ENCODE data around the gene GLIS2. TPM values are rescaled to one million over a fixed set of nuclear protein-coding genes. Genes with fewer than 3 reads are reported as not detected.

Gene GLIS2
- total and polyA plus RNA-seq, 4 donors = 0.68 to 1.4 (median 1.1) TPM

DNA sequence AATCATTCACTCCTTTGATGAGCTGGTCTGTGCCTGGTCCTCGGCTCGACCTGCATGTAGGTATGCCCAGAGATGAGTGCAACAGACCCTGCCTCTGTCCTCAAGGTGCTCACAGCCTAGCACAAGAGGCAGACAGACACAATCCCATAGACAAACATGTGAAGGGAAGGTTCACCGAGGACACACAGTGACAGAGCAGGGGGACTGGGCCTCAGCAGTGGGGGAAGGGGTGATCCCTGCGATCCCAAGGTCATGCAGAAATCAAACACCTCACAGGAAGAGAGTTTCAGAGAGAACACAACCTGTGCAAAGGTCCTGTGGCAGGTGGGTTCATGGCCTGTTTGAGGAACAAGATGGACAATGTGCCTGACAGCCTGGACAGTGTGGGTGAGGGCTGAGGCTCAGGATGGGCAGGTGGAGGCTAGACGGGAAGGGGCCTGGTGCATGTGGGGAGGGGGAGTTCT lies 51.6 kb downstream of the GLIS2 start:
- H3K27me3 ChIP-seq (ENCODE audit: control insufficient read depth in 4 of 4, insufficient read depth in 4 of 4, low read length in 3 of 4) = no peaks in the 10 kb centered on the region
- H3K4me1 ChIP-seq (ENCODE audit: control insufficient read depth in 4 of 4, insufficient read depth in 4 of 4, low read length in 3 of 4) = peaks cover 5 to 23% (median 16%) of the 10 kb centered on the region in 4 donors
- WGBS = 93% methylated on average over 5 of the region's 5 CpGs
- peaks cover 0 to 4% (median 1%) of the 10 kb centered on the region in 4 donors for H3K36me3 ChIP-seq (ENCODE audit: control insufficient read depth in 4 of 4, insufficient read depth in 3 of 4, low read depth in 1 of 4, low read length in 3 of 4)
- H3K27ac ChIP-seq (ENCODE audit: low read depth in 1 of 2, low read length in 2 of 2) = no peak overlapping the region
- no peaks in the 10 kb centered on the region for H3K9me3 ChIP-seq (ENCODE audit: control insufficient read depth in 4 of 4, low read length in 3 of 4)
- no peak for DNase-seq (ENCODE audit: low spot score)
- H3K9ac ChIP-seq (ENCODE audit: low read depth in 1 of 2, low read length in 2 of 2) = no peak overlapping the region
- H3K4me3 ChIP-seq (ENCODE audit: low read depth in 1 of 3, low read length in 3 of 3) = no peak overlapping the region
- TF ChIP-seq, protein P1, sequence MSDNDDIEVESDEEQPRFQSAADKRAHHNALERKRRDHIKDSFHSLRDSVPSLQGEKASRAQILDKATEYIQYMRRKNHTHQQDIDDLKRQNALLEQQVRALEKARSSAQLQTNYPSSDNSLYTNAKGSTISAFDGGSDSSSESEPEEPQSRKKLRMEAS (IDR thresholded peaks at IDR 0.05) = no peak
- no peak for TF ChIP-seq RXRA (IDR thresholded peaks at IDR 0.05)
- TF ChIP-seq, protein P2, sequence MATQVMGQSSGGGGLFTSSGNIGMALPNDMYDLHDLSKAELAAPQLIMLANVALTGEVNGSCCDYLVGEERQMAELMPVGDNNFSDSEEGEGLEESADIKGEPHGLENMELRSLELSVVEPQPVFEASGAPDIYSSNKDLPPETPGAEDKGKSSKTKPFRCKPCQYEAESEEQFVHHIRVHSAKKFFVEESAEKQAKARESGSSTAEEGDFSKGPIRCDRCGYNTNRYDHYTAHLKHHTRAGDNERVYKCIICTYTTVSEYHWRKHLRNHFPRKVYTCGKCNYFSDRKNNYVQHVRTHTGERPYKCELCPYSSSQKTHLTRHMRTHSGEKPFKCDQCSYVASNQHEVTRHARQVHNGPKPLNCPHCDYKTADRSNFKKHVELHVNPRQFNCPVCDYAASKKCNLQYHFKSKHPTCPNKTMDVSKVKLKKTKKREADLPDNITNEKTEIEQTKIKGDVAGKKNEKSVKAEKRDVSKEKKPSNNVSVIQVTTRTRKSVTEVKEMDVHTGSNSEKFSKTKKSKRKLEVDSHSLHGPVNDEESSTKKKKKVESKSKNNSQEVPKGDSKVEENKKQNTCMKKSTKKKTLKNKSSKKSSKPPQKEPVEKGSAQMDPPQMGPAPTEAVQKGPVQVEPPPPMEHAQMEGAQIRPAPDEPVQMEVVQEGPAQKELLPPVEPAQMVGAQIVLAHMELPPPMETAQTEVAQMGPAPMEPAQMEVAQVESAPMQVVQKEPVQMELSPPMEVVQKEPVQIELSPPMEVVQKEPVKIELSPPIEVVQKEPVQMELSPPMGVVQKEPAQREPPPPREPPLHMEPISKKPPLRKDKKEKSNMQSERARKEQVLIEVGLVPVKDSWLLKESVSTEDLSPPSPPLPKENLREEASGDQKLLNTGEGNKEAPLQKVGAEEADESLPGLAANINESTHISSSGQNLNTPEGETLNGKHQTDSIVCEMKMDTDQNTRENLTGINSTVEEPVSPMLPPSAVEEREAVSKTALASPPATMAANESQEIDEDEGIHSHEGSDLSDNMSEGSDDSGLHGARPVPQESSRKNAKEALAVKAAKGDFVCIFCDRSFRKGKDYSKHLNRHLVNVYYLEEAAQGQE (IDR thresholded peaks at IDR 0.05) = no peak
- TF ChIP-seq, protein P3, sequence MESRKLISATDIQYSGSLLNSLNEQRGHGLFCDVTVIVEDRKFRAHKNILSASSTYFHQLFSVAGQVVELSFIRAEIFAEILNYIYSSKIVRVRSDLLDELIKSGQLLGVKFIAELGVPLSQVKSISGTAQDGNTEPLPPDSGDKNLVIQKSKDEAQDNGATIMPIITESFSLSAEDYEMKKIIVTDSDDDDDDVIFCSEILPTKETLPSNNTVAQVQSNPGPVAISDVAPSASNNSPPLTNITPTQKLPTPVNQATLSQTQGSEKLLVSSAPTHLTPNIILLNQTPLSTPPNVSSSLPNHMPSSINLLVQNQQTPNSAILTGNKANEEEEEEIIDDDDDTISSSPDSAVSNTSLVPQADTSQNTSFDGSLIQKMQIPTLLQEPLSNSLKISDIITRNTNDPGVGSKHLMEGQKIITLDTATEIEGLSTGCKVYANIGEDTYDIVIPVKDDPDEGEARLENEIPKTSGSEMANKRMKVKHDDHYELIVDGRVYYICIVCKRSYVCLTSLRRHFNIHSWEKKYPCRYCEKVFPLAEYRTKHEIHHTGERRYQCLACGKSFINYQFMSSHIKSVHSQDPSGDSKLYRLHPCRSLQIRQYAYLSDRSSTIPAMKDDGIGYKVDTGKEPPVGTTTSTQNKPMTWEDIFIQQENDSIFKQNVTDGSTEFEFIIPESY (IDR thresholded peaks at IDR 0.05) = no peak
- TF ChIP-seq, protein P4, sequence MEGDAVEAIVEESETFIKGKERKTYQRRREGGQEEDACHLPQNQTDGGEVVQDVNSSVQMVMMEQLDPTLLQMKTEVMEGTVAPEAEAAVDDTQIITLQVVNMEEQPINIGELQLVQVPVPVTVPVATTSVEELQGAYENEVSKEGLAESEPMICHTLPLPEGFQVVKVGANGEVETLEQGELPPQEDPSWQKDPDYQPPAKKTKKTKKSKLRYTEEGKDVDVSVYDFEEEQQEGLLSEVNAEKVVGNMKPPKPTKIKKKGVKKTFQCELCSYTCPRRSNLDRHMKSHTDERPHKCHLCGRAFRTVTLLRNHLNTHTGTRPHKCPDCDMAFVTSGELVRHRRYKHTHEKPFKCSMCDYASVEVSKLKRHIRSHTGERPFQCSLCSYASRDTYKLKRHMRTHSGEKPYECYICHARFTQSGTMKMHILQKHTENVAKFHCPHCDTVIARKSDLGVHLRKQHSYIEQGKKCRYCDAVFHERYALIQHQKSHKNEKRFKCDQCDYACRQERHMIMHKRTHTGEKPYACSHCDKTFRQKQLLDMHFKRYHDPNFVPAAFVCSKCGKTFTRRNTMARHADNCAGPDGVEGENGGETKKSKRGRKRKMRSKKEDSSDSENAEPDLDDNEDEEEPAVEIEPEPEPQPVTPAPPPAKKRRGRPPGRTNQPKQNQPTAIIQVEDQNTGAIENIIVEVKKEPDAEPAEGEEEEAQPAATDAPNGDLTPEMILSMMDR (IDR thresholded peaks at IDR 0.05; ENCODE audit: low read depth, low read length, missing input control) = no peak
- no peak for TF ChIP-seq TAF1 (conservative IDR thresholded peaks at IDR 0.05)
- TF ChIP-seq EGR1 (IDR thresholded peaks at IDR 0.05; ENCODE audit: low read depth in 2 of 2) = no peak
- TF ChIP-seq NR2F2 (IDR thresholded peaks at IDR 0.05) = no peak
- TF ChIP-seq JUND (IDR thresholded peaks at IDR 0.05) = no peak
- TF ChIP-seq YY1 (IDR thresholded peaks at IDR 0.05) = no peak
- no peak for TF ChIP-seq FOXA2 (IDR thresholded peaks at IDR 0.05)
- TF ChIP-seq, protein P5, sequence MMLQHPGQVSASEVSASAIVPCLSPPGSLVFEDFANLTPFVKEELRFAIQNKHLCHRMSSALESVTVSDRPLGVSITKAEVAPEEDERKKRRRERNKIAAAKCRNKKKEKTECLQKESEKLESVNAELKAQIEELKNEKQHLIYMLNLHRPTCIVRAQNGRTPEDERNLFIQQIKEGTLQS (IDR thresholded peaks at IDR 0.05) = no peak

DNA sequence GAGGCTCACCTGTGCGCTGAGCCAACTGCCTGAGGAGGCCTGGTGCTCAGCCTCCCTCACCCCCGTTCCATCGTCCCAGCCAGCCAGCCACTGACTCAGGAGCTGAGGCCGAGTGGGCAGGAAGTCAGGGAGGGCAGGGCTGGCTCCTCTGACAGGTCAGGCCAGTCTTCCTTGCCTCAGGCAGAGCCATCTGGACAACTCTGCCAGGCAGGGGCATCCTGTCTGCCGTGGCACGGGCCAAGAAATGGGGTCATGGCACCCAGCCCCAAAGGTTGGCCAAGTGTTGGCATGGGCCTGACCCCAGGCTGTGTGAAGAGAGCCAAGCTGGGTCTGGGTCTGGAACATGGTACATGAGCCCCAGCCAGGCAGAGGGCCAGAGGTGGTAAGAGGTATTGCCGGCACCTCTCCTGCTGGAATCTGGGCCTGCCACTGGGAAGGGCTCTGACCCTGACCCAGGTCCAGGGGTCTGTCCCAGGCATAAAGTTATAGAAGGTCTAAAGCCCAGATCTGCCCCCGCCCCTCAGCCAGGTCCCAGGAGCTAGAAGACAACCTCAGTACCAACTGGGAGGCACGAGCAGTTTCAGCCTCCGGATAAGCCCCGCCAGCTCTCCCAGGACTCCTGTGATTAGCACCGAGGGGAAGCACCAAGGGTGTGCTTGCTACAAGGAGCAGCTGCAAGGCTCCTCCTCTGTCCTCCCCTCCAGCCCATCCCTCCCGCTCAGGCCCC lies 53.3 kb downstream of the GLIS2 start:
- no peaks in the 10 kb centered on the region for H3K27me3 ChIP-seq (ENCODE audit: control insufficient read depth in 4 of 4, insufficient read depth in 4 of 4, low read length in 3 of 4)
- H3K4me1 ChIP-seq (ENCODE audit: control insufficient read depth in 4 of 4, insufficient read depth in 4 of 4, low read length in 3 of 4) = peaks cover 5 to 39% (median 29%) of the 10 kb centered on the region in 4 donors
- TF ChIP-seq FOXA2 (IDR thresholded peaks at IDR 0.05) (no peak), HNF4A (conservative IDR thresholded peaks at IDR 0.05) (peak in 1 of 2 donors; percentile 27)
- H3K9me3 ChIP-seq (ENCODE audit: control insufficient read depth in 4 of 4, low read length in 3 of 4) = no peaks in the 10 kb centered on the region
- no peak overlapping the region for H3K4me3 ChIP-seq (ENCODE audit: low read depth in 1 of 3, low read length in 3 of 3)
- WGBS = 62% methylated on average over 13 of the region's 13 CpGs
- H3K27ac ChIP-seq (ENCODE audit: low read depth in 1 of 2, low read length in 2 of 2) = peak overlapping the region in 1 of 2 donors; percentile 53
- DNase-seq (ENCODE audit: low spot score) = no peak
- H3K9ac ChIP-seq (ENCODE audit: low read depth in 1 of 2, low read length in 2 of 2) = no peak overlapping the region
- peaks cover 0 to 4% (median 0%) of the 10 kb centered on the region in 4 donors for H3K36me3 ChIP-seq (ENCODE audit: control insufficient read depth in 4 of 4, insufficient read depth in 3 of 4, low read depth in 1 of 4, low read length in 3 of 4)

Measured in liver (tissue), 9 donors.